Heart left ventricle (tissue), 13 donors: ENCODE data around the gene DLX4.

Source experiments
- CTCF ChIP-seq, 12 donors: fragments of 200-600 bp; sonication (generic) in 4 of 12; IDR thresholded peaks; one replicate each; pipeline versions ENCODE4 v1.5.0 to v1.8.0; 2018 to 2022; ENCODE audit warnings: antibody characterized with exemption in 12 of 12, mild to moderate bottlenecking in 5 of 12
- POLR2A ChIP-seq, 2 donors: fragments of 450-650 bp; IDR thresholded peaks; one replicate each; pipeline ENCODE4 v1.6.1; 2017; ENCODE audit warnings: antibody characterized with exemption in 2 of 2, mild to moderate bottlenecking in 2 of 2, moderate library complexity in 2 of 2
- donor health status: ischemic (EF 13 %, LVEDD 7.1; RV severe dilation, severe dysfunction).
- donor health status: DM: no; HTN: yes; CAD: no.
- donor health status: DM: no; HTN: no; CAD: no.
- donor health status: ischemic (EF 25% LVEDD 6.9; RV normal size, moderate dysfunction).
- donor health status: ischemic (EF 25% LVEDD 5.7; RV mildly dilated, moderate dysfunction).
- donor health status: ischemic (EF 35%, LVEDD 5.7; RV mildly dilated, moderate dysfunction).
- donor health status: nonischemic (EF 11% LVEDD 7.7; RV severe dilation, severe dysfunction).
- donor health status: DM: yes; HTN: yes; CAD: no.
- donor health status: PGD.
- donor health status: ischemic (EF 29% LVEDD 5.4; RV normal size, mild dysfunction).
- donor health status: nonischemic (EF 23%, LVEDD 6.1; RV moderate dilation, normal function).

GRCh38 chr17:50014471-50015088 lies 45.6 kb downstream of the DLX4 start:
- TF ChIP-seq CTCF (IDR thresholded peaks at IDR 0.05) (no peak), POLR2A (IDR thresholded peaks at IDR 0.05) (no peak)
